ENCODE results near the gene RBBP9.

Gene RBBP9

DNA sequence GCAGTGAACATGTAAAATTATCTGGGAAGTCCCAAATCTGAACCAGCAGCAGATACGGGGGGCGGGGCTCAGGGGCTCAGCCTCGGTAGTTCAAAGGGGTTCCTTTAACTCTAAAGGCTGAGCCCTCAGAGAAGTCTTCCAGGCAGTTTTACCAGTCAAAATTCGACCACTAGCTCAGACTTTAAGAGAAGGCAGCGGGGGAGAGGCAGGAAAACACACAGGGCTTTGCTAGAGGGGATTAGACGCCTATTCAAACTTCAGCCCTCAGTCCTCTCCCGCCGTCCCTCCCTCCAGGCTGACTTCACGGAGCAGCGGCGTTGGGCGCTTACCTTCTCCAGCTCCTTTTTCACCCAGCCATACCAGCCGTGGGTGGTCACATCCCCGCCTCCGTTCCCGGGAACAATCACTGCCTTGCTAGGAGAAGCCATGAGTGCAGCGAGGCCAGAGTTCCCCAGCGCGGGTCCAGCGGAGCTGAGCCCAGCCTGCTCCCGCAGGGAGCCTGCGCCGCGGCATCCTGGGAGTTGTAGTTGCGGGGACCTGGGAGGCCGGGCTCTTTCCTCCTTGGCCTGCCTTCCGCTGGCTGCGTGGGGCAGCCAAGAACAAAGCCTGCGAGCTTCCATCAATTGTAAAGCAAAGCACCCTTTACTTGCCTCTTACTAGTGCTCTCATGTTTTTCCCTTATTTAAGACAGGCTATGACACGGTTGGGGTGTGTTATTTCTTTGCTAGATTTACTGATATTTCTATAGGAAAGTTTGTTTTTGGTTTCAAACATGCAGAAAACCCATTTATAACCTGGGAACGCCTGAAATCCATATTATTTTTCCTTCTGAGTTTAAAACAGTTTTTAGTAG lies at the start of gene RBBP9:
Gene RBBP9 (minus strand): TSS at position 486 of the 853 bp plus-strand sequence. CDS start 58 bp downstream, at position 428.
- DNase-seq (ENCODE audit: low read depth): peak; percentile 39
- H3K4me3 ChIP-seq (ENCODE audit: low read length): peak within 1 kb of the TSS; percentile 81
- no peak for TF ChIP-seq CTCF (conservative IDR thresholded peaks at IDR 0.05; ENCODE audit: low read depth, low read length)

DNA sequence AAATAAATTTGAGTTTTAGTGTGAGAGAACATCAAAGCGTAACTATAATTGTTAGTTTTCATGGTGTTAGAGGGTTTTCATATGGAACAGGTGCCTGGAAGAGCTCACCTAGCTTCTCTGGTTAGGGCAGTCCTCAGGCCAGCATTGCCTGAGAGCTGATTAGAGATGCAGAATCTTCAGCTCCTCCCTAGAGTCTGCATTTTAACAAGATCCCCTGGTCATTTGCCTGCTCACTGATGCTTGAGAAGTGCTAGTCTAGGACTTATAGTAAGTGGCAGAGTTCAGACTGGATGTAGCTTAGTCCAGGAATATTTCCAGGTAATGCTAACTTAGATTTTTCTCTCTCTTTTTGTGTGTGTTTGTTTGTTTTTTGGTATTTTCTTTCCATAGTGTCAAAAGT lies 48.5 kb upstream of the RBBP9 start:
- no peak for TF ChIP-seq CTCF (conservative IDR thresholded peaks at IDR 0.05; ENCODE audit: low read depth, low read length)
- H3K4me3 ChIP-seq (ENCODE audit: low read length): no peak overlapping the region
- no peak for DNase-seq (ENCODE audit: low read depth)

- H3K4me3 ChIP-seq (ENCODE audit: low read length): no peak overlapping the region
- TF ChIP-seq CTCF (conservative IDR thresholded peaks at IDR 0.05; ENCODE audit: low read depth, low read length): no peak
- DNase-seq (ENCODE audit: low read depth): no peak
These were observed 46.9 kb upstream of the RBBP9 start for GRCh38 chr20:18543932-18544331.

- DNase-seq (ENCODE audit: low read depth): no peak
- no peak overlapping the region for H3K4me3 ChIP-seq (ENCODE audit: low read length)
- no peak for TF ChIP-seq CTCF (conservative IDR thresholded peaks at IDR 0.05; ENCODE audit: low read depth, low read length)
These were observed 46.2 kb upstream of the RBBP9 start for GRCh38 chr20:18543216-18543615.

DNA sequence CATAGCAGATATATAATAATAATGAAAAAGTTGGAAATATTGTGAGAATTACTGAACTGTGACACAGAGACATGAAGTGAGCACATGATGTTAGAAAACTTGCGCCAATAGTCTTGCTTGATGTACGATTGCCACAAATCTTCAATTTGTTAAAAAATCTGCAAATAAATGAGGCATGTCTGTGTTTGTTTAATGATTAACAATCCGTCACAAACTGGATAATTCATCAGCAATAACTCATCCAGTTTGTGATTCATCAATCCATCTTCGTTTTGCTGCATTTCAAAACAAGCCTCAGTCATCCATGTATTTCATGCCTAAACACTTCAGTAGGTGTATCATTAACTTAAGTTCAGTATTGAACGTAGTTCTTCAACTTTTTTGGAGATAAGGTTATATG lies 44.7 kb upstream of the RBBP9 start:
- DNase-seq (ENCODE audit: low read depth): no peak
- no peak for TF ChIP-seq CTCF (conservative IDR thresholded peaks at IDR 0.05; ENCODE audit: low read depth, low read length)
- no peak overlapping the region for H3K4me3 ChIP-seq (ENCODE audit: low read length)

- TF ChIP-seq CTCF (conservative IDR thresholded peaks at IDR 0.05; ENCODE audit: low read depth, low read length): no peak
- H3K4me3 ChIP-seq (ENCODE audit: low read length): no peak overlapping the region
- DNase-seq (ENCODE audit: low read depth): no peak
These were observed 40.6 kb upstream of the RBBP9 start for GRCh38 chr20:18537651-18538050.
